Kidney glomerular epithelial cell (primary cell): ENCODE results near the gene FAAP20.

Experiments used
- DNase-seq: peaks from one replicate; lab custom pipeline; 2025; lab: John Stamatoyannopoulos, UW

The FAAP20 gene

DNA sequence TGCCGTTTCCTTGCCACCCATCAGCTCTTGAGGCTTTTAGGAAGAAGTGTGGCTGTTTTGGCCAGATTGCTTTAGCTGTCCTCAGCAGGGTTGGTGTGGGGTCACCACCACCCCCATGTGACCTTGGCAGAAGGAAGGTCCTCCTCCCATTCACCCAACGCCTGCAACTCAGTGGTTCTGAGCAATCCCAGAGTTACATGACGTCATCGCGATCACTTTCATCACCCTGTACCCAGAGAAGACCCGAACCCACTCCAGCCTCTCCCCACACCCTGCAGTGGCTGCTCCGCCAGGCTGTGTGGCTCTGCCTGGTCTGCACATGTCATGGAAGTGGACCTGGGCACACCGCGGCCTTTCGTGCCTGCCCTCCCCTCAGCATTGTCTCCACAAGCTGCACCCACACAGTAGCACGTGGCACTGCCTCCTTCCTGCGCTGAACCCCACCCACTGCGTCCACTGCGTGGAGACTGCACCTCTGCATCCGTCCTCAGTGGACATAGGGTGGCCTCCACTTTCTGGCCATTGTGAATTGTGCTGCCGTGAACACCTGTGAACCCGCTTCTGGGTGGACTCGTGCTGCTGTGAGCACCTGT lies 16.5 kb downstream of the FAAP20 start:
- DNase-seq: no peak

DNA sequence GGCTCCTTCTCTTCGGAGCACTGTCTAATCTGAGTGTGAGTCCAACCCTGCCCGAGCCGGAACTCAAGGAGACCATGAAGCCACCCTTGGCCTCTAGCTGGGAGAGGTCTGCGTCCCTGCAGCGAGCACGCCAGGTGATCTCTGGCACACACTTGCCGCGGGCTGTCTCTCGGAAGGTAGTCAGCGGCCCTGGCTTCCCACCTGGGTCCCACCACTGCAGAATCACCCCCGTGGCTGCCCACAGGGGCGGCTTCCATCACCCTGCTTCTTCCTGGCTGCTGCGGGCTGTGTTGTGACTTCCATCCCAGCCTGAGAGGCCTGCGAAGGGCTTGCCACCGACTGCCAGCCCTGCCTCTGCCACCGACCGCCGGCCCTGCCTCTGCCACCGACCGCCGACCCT lies 17.0 kb downstream of the FAAP20 start:
- DNase-seq: no peak

DNA sequence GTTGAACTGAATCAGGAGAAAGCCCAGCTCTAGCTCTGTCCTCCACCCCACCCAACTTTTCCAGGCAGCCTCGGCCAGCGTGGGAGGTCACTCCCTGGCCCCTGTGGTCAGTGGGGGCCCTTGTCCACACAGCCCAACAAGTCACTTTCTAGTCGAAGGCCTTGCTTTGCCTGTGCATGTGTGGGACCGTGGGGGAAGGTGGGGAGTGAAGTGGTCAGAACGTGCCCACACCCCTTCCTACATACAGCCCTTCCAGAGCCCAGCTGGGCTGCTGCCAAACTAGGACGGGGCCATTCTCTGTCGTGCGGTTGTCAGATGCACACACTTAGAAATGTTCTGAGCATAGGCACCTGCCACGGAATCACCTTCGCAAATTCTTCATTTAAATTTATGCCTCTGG lies 18.0 kb downstream of the FAAP20 start:
- no peak for DNase-seq

DNA sequence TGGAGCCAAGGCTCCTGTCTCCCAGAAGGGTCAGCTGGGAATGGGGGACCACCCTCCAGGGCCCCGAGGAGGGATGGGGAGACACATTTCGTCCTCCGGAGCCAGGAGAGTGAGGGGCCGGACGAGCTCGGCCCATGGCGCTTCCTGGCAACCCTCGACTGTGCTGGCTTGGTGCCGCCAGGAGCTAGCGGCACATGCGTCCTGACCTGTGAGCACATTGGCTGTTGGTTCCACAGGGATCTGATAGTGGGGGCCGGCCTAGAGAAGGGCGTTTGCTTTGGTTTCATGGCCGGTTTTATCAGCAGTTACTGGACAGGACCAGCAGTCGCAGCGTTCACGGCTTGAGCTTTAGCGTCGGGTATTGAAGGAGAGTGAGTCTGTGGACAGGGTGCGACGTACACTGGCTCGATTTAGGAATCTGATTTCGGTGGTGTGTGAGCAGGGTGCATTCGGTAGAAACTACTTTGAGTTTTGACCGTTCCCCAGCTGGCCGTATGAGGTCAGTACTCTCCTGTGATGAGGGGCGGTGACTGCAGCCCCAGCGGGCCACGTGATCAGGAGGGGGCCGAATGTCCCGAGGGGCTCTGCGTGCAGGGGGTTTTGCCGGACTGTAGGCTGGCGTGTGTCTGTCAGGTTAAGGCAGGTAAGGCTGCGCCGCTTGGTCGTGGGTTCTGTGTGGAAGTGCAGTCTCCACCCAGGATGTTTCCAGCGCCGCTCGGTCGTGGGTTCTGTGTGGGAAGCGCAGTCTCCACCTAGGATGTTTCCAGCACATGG lies 18.7 kb downstream of the FAAP20 start:
- DNase-seq: no peak

DNA sequence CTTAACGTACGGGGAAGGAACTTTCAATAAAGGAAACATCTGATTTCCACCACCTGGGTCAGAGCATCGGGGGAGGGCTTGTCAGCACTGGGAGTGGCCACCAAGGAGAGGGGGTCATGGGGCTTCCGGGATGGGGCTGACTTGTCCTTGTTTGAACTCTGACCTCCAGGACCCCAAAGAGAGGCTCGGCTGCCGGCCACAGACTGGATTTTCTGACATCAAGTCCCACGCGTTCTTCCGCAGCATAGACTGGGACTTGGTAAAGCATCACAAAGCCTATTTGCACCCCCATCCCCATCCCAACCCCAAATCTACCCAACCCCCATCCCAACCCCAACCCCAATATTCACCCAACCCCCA lies 19.5 kb downstream of the FAAP20 start:
- no peak for DNase-seq

DNA sequence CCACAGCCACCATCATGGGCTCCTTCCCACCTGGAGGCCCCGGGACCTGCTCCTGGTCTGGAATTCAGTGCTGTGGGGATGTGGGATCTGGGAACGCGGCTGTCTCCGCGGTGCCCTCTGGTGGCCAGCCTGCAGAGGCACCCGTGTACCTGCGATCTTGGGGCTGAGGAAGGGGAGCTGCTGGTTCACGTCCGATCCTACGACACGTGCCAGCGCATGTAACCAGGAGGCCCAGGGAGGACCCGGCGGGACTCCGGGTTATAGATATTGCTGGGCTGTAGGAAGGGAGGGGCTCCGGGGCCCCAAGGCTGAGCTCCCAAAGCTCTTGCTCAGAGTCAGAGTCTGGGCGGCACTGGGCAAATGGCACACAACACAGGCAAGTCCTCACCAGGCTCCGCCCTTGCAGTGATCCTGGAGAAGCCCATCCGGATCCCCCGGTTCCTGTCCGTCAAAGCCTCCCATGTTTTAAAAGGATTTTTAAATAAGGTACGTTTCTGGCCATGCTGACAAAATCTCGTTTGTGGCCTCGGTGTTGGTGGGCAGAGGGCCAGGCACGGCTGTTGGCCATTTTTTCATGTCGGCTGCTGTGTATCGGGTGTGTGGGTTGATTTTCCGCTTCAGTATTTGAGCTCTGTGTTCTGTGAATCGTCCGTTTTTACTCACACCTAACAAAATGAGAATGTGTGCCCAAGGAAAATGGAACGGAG lies 20.1 kb downstream of the FAAP20 start:
- DNase-seq: no peak

GRCh38 chr1:2173546-2174347 lies 20.8 kb downstream of the FAAP20 start:
- DNase-seq: no peak

GRCh38 chr1:2172551-2173146 lies 21.9 kb downstream of the FAAP20 start:
- DNase-seq: no peak

DNA sequence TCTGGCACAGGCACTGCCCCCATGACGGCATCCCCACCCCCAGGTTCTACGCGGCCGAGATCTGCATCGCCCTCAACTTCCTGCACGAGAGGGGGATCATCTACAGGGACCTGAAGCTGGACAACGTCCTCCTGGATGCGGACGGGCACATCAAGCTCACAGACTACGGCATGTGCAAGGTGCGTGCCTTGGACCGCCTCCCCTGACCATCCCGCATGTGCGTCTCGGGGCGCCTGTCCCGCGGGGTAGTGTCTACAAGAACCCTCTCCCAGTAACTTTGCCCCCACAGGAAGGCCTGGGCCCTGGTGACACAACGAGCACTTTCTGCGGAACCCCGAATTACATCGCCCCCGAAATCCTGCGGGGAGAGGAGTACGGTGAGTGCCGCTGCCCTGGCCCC lies 22.6 kb downstream of the FAAP20 start:
- DNase-seq: no peak

DNA sequence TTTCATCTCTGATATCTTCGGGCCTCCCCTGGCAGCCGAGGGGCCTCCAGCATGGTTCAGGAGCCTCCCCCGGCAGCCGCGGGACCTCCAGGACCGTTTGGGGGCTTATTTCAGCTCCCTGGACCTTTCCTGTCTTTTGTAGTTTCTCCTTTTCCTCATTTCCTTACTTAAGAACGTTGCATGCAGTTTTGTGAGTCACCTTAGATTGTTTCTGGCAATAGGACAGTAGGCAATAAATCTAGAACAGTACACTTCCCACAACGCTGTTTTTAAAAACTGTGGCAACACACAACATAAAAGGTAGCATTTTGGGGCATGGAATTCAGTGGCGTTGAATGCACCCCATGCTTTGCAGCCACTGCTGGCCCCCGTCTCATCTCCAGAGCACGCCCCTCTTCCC lies 24.4 kb downstream of the FAAP20 start:
- DNase-seq: no peak

GRCh38 chr1:2169200-2169836 lies 25.3 kb downstream of the FAAP20 start:
- no peak for DNase-seq

- no peak for DNase-seq
Measured at GRCh38 chr1:2168535-2168934, 26.0 kb downstream of the FAAP20 start.

DNA sequence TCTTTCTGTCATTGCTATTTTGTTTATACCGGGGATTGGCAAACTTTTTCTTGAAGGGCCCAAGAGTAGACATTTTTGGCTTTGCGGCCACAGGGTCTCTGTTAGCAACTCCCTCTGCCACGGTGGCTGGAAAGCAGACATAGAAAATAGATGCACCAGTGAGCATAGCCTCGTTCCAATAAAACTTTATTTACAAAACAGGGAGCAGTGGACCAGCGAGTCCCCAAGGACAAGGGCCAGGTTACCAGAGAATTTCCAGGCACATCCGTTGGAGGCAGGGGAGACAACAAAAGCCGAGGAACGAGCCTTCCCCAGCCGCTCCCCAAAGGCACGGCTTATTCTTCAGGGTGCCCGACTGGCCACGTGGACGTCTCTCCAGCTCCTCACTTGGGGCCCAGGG lies 26.5 kb downstream of the FAAP20 start:
- DNase-seq: no peak

DNA sequence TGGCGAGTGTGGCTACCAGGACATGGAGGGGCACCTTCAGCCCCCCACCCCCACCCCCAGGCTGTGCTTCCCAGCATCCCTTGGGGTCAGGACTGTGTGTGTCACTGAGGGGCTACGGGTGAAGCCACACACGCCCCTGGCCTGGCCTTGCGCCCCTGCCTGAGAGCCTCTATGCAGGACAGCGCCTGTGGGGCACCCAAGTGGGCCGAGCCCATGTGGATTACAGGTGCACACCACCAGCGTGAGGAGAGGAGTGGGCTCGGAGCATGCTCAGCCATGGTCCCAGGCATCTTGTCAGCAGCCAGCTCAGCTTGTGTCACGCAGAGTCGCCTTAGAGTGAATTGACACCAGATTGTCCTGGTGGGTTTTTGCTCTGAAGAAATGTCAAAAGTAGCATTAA lies 27.9 kb downstream of the FAAP20 start:
- DNase-seq: no peak

GRCh38 chr1:2166254-2166653 lies 28.3 kb downstream of the FAAP20 start:
- DNase-seq: no peak

- no peak for DNase-seq
Measured at GRCh38 chr1:2165646-2166045, 28.9 kb downstream of the FAAP20 start.

DNA sequence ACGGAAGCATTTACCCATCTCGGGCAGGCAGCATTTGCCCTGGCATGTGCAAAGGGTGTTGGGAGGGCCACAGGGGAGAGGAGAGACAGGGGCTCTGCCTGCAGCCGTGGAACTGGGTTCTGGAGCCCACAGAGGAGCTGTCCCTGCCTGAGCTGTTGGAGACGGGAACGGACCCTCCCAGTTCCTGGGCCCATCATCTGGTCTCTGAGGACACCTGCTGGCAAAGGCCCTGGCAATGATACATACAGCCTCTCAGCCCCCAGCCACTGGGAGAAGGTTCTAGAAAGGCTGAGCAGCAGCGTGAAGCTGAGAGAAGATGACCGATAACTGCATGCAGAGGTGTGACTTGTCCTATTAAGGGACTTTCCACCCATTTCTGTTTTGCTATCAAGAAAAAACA lies 31.4 kb downstream of the FAAP20 start:
- no peak for DNase-seq

DNA sequence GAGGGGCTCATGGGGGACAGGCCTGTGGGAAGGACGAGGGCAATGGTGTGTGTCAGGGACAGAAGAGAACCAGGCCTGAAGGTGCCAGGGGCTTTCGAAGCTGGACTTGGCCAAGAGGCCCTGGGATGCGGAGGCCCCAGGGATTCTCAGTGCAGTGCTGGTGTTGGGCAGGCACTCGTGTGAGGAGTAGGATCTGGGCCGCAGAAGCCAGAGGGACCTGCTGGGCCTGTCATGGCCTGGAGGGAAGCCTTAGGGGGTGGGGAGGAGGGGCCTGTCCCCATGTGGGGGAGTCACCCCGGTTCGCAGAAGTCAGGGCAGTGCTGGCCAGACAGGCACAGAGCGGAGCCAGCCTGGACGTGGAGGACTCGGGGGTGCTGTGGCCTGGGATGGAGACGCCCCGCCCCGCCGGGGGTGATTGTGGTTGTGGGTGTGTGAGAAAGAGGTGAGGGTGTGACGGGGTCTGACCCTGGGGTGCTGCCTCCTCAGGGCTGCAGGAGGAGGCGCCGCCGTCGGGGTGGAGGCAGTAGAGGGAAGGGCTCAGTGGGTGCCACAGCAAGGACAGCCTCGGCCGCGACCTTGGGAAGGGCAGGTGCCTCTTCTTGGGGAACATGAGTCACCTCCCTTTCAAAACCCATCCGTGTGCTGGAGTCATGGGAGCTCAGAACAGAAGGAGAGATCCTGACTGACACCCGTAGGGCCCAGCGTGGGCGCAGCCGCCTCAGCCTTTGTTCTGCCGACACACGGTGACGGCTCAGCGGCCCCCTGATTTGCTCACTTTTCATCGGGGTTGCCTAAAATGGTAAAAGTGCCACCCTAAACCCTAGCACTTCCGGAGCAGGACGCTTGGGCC lies 33.9 kb downstream of the FAAP20 start:
- no peak for DNase-seq

- no peak for DNase-seq
Measured at GRCh38 chr1:2159124-2159523, 35.4 kb downstream of the FAAP20 start.

DNA sequence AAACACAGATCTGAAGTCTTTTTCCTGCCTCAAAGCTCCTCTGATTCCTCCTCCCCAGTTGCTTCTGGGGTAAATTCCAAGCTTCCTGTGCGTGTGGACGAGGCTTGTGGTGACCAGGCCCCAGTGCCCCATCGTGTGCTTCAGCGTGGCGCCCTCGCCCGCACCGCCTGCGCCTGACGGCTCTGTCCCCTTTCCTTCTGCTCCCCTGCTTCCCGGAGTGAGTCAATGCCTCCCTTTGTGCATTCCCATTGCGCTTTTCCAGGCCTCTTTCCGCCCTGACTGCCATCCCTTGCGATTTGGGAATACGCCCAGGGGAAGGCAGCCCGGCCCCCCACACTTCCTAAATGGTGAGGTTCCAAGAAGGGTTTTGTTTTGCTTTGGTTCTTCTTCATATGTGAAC lies 36.3 kb downstream of the FAAP20 start:
- no peak for DNase-seq

DNA sequence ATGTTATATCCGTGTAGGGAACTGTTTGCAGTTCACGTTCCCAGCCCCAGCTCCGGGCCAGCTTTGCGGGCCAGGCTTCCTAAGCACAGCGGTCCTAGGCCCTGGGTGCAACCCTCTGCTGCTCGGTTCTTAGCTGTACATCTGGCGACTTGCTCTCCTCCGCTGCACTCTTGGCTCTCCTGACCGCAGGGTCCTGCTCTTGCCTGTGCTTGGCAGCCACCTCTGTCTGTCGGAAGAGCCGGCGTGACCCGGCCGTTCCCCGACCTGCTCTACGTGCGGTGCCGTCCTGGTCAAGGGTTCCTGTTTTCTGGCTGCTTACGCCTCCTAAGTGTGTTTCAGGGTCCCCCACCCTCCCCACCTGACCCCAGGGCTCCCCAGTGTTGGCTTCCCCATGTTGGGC lies 36.7 kb downstream of the FAAP20 start:
- no peak for DNase-seq
